SIG-M5 treated with dmso at 0.1 percent for 504 hours (cell line): ENCODE measurements around the gene TSPYL6.
"Not testable (repeated sequence)": the region's sequence is repeated elsewhere in the genome, so short reads cannot be mapped to it uniquely, and the experiment has no call there.

Source experiments
- DNase-seq: peaks from one replicate; lab custom pipeline; 2025; ENCODE audit not compliant: unreplicated experiment; lab: John Stamatoyannopoulos, UW

Gene TSPYL6

DNA sequence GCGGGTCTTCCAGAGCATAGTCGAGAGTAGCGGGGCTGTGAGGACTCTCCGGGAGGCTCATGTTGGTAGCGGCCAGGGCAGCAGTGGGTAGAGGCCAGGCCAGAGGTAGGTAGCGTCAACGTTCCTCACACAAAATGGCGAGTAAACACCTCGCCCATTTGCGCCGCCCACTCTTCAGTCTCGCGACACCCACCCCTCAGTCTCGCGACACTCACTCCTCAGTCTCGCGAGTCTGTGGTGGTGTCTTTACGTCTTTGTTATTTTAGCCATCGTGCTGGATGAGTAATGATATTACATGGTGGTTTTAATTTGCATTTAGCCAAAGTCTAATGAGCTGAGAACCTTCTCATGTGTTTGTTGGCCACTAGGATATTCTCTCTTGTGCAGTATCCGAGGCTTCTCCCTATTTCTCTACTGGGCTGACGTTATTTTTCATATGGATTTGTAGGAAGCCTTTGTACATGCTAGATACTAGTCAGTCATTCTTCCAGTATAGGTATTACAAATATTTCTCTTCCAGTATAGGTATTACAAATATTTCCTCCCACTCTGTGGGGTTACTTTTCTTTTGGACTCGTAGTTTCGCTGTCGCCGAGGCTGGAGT lies at the start of gene TSPYL6:
TSPYL6 (minus strand) TSS at position 139 of the 604 bp plus-strand sequence; CDS start at position 61, 78 bp downstream.
- no peak for DNase-seq

DNA sequence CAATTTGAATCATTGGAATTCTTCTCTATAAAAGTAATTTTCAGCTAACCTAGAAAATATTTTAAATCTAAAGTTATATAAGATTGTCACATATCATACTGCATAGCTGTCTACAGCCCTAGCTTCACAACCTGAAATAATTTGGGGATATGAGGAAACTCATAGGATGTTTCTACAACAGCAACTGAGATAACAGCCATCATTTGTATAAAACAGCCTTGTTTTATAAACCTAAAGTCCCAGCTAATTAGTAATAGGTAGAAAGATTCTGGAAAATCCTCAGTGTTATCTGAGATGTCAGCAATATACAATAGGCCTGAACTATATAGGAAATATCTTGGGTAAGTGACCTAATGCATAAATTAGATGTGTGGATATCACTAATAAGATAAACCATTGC lies 47.6 kb upstream of the TSPYL6 start:
- DNase-seq = no peak

DNA sequence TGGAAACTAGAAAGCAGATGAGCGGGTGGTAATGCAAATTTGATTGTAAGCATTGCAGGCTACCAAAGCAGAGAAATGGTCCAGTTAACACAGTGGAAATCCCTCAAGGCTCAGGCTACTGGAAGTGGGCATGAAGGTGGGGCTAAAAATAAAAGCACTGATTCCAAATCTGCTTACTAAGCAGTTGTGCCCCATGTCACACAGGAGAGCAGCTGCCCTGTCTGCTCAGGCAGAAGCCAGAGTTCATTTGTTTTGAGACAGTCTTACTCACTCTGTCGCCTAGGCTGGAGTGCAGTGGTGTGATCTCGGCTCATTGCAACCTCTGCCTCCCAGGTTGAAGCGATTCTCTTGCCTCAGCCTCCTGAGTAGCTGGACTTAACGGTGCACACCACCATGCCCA lies 42.5 kb upstream of the TSPYL6 start:
- DNase-seq = no peak

DNA sequence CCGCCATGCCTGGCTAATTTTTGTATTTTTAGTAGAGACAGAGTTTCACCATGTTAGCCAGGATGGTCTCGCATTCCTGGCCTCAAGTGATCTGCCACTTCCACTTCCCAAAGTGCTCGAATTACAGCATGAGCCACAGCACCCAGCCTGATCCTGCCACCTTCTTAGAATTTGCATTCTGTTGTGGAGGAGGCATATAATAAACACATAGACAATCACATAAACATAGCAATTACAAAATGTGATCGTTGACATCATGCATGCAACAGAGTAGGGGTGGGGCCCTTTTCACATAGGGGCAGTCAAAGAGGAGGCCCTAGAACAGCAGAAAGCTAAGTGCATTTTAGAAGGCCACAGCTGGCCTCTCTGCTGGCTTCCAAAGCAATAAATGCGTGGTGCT lies 39.9 kb upstream of the TSPYL6 start:
- no peak for DNase-seq

DNA sequence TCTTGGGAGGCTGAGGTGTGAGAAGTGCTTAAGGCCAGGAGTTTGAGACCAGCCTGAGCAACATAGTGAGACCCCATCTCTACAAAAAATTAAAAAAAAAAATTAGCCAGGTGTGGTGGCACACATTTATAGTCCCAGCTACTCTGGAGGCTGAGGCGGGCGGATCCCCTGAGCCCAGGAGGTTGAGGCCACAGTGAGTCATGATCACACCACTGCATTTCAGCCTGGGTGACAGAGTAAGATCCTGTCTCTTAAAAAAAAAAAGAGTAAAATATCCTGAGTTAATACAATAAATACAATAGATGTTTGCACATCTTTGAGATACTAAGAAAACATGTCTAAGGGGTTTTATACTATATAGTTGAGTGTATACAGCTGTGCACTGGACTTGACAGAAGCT lies 38.6 kb upstream of the TSPYL6 start:
- DNase-seq = not testable (repeated sequence)

DNA sequence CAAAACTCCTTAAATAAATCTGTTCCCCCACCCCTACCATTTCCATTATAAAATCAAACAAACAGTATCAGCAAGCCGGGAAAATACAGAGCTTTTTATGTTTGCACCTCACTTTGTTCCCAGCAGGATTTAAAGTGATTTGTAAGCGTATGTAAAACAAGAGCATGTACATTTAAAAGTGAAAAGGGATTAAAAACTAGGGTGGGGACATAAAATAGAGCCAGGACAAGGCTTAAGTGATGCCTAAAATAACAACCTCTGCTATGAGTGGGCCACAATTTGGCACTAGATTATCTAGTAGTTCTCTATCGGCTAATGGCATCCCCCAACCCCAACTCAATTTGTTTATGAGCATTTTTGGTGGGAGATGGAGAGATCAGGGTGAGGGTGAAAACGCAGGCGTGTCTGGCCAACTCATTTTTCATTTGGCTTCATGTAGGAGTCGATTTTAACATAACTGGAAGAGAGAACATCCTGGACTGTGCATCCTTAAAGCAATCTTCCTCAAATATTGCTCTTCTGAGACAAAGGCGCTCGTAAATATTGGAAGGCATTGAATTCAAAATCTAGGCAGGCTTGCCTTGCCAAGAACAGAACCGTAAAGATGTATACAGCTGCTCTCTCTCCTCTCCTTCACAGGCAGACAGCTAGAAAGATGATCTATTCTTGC lies 34.5 kb upstream of the TSPYL6 start:
- no peak for DNase-seq

DNA sequence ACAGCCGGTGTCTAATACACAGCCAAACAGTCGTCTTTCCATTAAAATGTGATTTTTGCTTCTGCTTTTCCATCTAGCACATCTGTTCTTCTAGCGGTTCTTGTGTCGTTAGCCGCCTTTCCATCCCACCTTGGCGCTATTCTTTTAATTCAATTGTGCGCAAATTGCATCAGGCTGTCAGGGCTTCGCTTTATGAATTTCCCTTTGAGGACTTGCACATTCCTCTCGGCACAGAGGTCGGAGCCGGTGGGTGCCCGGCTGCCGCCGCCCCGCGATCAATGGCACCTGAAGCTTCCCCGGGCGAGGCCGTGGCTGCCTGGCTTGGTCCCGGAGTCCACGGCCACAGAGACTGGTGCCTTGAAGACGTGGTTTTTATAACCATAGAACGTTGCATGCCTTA lies 33.9 kb upstream of the TSPYL6 start:
- DNase-seq = no peak

DNA sequence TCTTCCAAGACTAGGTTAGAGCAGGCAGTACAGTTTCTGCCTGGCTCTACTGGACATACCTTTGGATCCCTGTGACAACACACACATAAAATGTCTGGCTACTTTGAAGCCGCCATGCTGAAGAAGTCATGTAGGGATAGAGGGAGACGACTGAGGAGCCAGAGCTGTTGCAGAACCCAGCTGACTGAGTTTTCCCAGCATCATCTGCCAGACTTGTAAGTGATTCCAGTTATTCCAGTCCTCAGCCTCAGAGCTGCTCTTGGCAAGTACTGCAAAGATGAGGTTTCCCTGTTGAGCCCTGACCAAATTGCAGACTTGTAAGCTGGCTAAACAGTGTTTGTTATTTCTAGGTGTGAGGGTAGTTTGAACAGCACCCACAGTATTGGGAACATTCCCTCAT lies 31.5 kb upstream of the TSPYL6 start:
- no peak for DNase-seq

DNA sequence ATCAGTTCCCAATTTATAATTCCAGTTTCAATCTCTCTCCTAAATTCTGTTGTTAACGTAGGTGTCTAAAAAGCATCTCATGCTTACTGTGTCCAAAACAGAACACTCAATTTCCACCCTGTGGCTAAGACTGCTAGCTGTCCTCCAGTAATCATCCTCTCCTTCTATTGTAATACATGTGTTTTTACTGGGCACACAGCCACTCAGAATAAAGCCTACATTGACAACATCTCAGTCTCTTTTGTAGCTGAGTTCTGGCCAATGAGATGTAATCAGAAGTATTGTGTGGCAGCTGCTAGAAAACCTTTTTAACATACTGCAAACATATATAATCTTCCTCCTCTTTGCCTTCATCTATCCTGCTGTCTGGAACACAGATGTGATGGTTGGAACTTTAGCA lies 29.4 kb upstream of the TSPYL6 start:
- no peak for DNase-seq

DNA sequence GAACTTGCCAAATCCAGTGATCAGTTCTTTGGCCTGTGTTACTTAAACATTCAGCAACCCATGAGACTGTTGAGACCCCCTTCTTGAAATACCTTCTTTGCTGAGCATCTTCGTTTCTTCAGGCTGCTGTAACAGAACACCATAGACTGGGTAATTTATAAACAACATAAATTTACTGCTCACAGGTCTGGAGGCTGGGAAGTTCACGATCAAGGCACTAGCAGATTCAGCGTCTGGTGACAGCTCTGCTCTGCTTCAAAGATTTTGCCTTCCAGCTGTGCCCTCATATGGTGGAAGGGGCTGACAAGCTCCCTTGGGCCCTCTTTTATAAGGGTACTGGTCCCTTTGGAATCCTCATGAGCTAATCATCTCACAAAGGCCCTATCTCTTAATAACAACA lies 28.8 kb upstream of the TSPYL6 start:
- DNase-seq = no peak

DNA sequence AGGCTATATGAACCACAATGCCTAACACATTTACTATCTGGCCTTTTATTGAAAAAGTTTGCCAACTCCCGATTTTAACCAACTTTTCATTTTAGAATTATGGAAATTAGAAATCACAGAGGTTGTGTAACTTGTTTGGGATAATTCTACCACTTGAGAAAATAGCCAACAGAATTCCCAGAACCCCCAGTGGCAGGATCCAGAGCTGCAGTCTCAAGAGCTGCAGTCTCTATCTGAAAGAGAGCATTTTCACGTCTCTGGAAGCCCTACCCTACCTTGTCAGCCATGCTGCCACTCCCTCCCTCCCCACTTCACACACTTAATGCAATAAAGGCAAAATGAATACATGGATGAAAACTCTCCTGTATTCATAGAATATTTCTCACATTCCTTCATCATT lies 23.4 kb upstream of the TSPYL6 start:
- no peak for DNase-seq

DNA sequence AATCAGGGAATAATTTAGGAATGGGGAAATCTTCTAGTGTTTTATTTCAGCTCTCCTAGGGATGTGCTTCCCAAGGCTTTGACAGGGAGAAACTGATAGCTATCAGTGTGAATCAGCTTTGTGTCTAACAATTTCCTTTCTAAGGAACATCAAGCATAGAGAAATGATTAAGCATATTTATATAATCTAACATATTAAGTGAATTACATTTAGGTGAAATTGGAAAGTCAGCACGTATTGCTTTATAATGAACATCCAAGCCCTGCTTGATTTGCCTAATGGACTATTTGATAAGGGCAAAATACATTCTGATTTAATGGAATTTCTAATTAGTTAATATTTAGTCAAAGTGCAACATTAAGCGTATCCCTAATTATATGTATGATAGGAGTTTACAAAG lies 19.5 kb upstream of the TSPYL6 start:
- no peak for DNase-seq

DNA sequence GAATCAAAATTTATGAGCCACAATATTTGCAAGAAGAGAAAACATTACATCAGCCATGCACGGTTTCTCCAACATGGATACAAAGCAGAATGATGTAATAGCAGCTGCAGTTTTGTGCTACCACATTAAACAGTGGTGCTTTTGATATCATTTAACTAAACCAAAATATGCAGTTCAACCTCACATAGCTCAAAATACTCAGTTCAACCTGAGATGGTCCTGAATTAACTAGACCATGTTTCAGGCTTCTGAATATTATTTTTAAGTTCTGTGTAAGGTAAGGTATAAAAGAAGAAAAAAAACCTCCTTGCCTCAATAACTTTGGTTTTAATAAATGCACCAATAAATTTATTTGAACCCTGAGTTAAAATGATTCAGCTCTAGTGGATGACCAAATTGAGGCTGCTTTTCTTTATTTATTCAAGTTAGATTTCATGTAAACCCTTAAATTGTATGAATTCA lies 18.8 kb upstream of the TSPYL6 start:
- DNase-seq = no peak

DNA sequence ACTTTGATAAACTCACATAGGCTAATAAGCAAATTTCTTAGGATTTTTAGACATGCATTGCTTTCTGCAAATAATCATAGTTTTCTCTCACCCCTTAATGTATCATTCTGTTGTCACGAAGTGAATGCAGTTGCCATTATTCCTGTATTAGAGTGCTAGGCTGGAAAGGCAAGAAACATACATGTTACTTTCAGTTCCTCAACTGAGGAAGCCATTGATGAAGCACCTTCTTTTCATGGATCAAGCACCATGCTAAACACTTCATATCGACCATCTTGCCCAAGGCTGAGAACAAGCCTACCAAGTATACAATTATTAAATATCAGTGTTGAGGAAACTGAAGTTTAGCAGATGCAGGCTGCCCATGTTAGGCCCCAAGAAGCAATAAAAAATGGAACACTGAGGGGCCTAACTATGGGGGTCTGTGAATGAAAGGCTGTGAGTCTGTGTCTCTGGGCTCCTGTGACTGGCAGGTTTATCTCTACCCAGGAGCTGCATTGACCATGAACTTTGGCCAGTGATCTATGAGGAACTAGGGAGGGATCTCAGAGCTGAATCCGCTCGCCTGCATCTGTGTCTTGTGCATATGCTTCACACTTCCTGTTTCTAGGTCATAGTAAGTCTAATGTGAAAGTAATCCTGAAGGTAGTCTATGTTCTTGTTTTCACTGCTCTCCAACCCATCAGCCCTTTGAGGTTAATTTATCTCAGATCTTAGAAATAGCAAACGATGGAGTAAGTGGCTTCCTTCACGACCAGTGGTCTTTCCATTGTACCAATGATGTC lies 16.0 kb upstream of the TSPYL6 start:
- peak; percentile 12 for DNase-seq

DNA sequence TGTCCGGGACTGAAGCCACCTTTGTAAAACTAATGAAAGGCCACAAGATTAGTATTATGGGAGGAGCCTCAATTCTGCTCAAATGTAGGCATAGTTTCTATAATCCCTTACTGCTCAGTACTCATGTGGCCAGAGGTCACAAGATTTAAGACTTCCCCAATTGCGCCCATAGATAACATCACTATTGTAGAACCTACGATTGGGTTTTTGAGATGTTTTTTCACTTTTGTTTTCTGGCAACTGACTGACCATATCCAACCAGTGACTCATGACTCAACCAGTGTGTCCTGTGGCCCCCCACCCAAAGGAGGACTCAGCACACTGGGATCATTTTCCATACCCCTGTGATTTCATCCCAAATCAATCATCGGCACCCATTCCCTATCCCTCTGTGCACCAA lies 15.2 kb upstream of the TSPYL6 start:
- DNase-seq = no peak

DNA sequence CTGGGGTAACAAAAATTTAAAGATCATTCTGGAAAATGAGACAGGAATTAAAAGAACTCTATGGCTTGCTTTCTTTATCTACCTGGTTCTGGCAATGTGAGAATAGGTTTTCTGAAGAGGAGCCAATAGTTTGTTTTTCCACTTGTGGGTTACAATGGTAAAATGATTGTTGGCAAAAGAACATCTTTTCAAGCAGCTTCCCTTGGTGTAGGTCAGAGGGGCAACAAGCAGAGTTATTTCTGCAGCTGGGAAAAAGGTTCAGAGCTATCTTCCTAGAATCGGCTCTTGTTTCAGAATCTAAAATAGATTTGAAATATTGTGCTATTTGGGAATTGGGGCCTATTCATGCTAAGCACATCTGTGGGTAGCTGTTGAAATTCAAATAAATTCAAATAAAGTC lies 11.5 kb upstream of the TSPYL6 start:
- DNase-seq = no peak

DNA sequence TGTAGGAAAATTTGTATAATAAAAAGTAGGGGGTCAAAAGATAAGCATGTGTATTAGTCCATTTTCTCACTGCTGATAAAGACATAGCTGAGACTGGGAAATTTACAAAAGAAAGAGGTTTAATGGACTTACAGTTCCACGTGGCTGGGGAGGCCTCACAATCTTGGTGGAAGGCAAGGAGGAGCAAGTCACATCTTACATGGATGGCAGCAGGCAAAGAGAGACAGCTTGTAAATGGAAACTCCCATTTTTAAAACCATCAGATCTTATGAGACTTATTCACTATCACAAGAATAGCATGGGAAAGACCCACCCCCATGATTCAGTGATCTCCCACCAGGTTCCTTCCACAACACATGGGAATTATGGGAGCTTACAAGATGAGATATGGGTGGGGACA lies 9.1 kb upstream of the TSPYL6 start:
- DNase-seq = not testable (repeated sequence)

DNA sequence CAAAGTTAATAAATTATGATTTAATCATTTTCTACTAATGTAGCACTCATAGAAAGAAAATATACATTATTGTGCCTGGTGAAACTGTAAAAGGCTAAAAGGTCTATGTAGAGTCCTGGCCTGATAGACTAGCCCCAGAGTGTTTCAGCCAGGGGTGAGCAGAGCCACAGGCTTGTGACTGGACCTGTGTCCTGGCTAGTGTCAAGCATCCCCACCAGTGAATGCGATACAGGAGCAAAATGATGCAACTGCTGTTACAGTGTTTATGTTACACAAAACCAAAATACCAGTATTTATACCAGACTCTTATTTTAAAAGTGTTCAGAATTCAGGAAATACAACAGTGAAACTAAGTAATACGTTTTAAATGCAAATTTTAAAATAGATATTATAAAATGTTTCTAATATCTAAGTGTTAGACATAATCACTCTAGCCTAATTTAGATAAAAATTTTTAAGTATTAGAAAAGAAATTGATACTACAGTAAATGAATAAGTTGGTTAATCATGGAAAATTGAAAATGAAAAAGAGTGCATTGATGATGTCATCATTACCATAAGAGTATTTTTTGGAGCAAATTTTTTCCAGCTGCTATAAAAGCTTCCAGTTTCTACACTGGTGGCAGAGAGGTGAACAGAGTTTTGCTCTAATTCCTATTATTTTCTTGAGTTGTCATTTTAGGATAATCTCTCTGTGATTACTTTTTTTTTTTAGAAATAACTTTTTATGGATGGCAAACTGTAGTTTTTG lies 6.2 kb upstream of the TSPYL6 start:
- no peak for DNase-seq

DNA sequence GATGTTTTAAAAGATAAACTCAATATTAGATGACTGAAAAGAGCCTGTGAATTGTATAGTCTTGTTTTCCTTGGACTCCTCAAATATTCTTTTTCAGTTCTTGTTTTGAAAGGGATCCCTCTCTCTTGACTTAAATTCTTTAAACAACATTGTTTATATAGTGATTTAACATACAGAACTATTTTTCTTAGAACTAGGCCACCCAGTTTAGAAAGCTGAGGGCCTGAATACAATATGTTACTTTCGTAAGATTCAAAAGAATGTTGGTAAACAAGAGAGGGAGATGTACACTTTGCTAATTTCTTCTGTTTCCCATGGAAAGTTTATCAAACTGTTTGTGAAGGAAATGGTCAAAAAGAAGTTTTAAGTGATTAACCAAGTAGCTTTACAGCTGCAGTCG lies 5.5 kb upstream of the TSPYL6 start:
- no peak for DNase-seq

DNA sequence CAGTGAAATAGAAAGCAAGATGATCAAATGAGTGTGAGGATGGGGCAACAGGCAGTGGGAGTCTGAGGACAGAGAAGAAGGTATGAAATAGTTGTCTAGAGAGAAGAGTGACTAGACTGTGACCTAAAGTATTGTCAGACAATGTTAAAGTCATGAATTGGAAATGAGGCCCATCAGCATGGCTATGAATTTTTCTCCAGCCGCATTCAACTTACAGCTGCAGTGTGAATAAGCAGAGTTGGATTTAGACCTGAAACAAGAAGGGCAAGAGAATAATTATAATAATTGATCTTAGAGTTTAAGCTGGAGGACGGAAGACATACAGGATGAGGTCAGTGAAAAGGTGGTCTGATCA lies 4.2 kb upstream of the TSPYL6 start:
- no peak for DNase-seq

DNA sequence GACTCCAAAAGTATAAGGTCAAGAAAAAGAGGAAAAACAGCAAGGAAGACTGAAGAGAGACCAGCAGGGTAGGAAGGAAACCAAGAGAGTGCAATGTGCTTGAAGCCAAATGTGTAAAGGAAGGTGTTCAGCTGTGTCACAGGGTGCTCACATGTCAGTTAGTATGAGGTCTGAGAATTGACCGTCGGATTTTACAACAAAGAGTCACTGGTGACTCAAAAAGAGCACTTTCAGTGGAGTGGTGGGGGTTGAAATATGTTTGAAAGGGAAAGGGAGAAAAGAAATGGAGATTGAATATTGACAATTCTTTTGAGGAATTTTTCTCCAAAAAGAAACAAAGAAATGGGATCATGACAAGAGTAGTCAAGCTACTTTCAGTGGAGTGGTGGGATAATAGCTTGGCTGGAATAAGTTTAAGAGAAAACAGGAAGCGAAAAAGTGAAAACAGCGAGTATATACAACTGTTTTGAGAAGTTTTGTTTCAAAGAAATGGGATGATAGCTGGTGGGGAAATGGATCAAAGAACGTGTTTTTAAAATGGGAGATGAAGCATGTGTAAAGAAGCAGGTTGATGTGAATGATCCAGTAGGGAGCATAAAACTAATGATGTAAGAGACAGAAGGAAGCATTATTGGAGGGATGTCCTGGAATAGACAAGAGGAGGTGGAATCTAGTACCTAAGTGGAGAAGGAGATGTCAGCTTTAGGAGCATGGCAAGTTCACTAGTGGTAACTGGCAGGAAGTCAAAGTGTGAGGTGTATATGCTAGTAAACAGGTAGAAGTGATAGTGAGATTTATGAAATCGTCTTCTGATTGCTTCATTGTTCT lies 3.6 kb upstream of the TSPYL6 start:
- no peak for DNase-seq
